Mucosa of descending colon (tissue), 3 donors: Measurements from ENCODE around the gene BUD23. TPM values are rescaled to one million over a fixed set of nuclear protein-coding genes. Genes with fewer than 3 reads are reported as not detected.
A peak's percentile ranks its signal among the peaks of the same experiment; 100 is the strongest.
"Not testable (repeated sequence)": the region's sequence is repeated elsewhere in the genome, so short reads cannot be mapped to it uniquely, and the experiment has no call there.

Experiments used
- ATAC-seq: fragments of 200-7000 bp; cut with Tn5 transposase; one replicate; pipeline ENCODE4 v1.9.1; 2020; ENCODE audit warnings: mild to moderate bottlenecking, moderate library complexity
- DNase-seq, 3 donors: peaks; one replicate each; pipeline ENCODE4 v3.0.0-alpha.2; 2020
- H3K36me3 ChIP-seq: fragments of 200-600 bp; one replicate; pipeline ENCODE4 v1.8.0; 2021; ENCODE audit warnings: low read depth, mild to moderate bottlenecking
- H3K4me1 ChIP-seq: fragments of 200-600 bp; one replicate; pipeline ENCODE4 v1.8.0; 2021; ENCODE audit warnings: low read depth, mild to moderate bottlenecking
- H3K4me3 ChIP-seq: fragments of 200-600 bp; one replicate; pipeline ENCODE4 v1.8.0; 2021; ENCODE audit warnings: mild to moderate bottlenecking
- H3K9me3 ChIP-seq: fragments of 200-600 bp; one replicate; pipeline ENCODE4 v1.8.0; 2021; ENCODE audit warnings: mild to moderate bottlenecking
- CTCF ChIP-seq: fragments of 200-600 bp; IDR thresholded peaks from one replicate; pipeline ENCODE4 v1.8.0; 2022; ENCODE audit warnings: antibody characterized with exemption, mild to moderate bottlenecking
- intact Hi-C, 2 donors: fragments of 100-400 bp; cut with DNase I in 1 of 2; cut with micrococcal nuclease in 1 of 2; formaldehyde crosslinking; loops; one replicate each; pipeline versions ENCODE4 v1.11.0 to v1.11.1; 2022; cut with DNase I, micrococcal nuclease
- total RNA-seq, 3 donors: library from RNA; stranded (reverse); fragmentation: NEBNext Ultra II Directional in 2 of 3; extraction: Animal tissue kit (Norgen Biotek cat#: 25700) in 2 of 3; gene quantifications; one replicate each; pipeline versions ENCODE4 v1.2.1 to v1.2.4, GENCODE V29; 2021 to 2023
- donor health status: DM: no; HTN: no; CAD: no; lungs with moderate emphysema.
- donor health status: DM: no; HTN: no; CAD: no.
- donor health status: DM: no; HTN: yes; CAD: no.

The BUD23 gene
- total RNA-seq, 3 donors from 2014 or later = 38.4 to 61.2 (median 43.0) TPM

- intact Hi-C loops = no loop called here
- Histone ChIP-seq H3K4me1 (no peaks in the 10 kb centered on the region), H3K36me3 (no peaks in the 10 kb centered on the region), H3K4me3 (no peak overlapping the region), H3K9me3 (no peaks in the 10 kb centered on the region)
- DNase-seq (peak; percentile 94 to 96 (median 96)), ATAC-seq (peak; percentile 92)
- TF ChIP-seq CTCF = no peak
Measured at GRCh38 chr7:73707045-73707631, 23.7 kb downstream of the BUD23 start.

GRCh38 chr7:73708961-73709549 is 25.7 kb downstream of the BUD23 start:
- no peak for TF ChIP-seq CTCF
- intact Hi-C loops = no loop called here
- Histone ChIP-seq H3K36me3 (no peaks in the 10 kb centered on the region), H3K9me3 (no peaks in the 10 kb centered on the region), H3K4me3 (no peak overlapping the region), H3K4me1 (no peaks in the 10 kb centered on the region)
- DNase-seq (no peak), ATAC-seq (no peak)

GRCh38 chr7:73712773-73713172 is 29.4 kb downstream of the BUD23 start:
- Histone ChIP-seq H3K9me3 (no peaks in the 10 kb centered on the region), H3K4me3 (no peak overlapping the region), H3K4me1 (no peaks in the 10 kb centered on the region), H3K36me3 (no peaks in the 10 kb centered on the region)
- intact Hi-C loops = no loop called here
- no peak for ATAC-seq
- no peak for TF ChIP-seq CTCF
- DNase-seq = no peak

- DNase-seq, intact Hi-C loops, H3K9me3 ChIP-seq, H3K4me1 ChIP-seq, ATAC-seq, H3K4me3 ChIP-seq, H3K36me3 ChIP-seq: not testable (repeated sequence)
Measured at GRCh38 chr7:73713319-73713718, 29.9 kb downstream of the BUD23 start.

GRCh38 chr7:73715648-73716317 is 32.4 kb downstream of the BUD23 start:
- H3K4me1 ChIP-seq = peaks cover 9% of the 10 kb centered on the region
- DNase-seq (peak in 1 of 3 donors; percentile 64), ATAC-seq (peak; percentile 73)
- H3K4me3 ChIP-seq = no peak overlapping the region
- H3K9me3 ChIP-seq = no peaks in the 10 kb centered on the region
- TF ChIP-seq CTCF = no peak
- no peaks in the 10 kb centered on the region for H3K36me3 ChIP-seq
- intact Hi-C loops = no loop called here

- DNase-seq = no peak
- Histone ChIP-seq H3K9me3 (no peaks in the 10 kb centered on the region), H3K4me3 (no peak overlapping the region), H3K36me3 (no peaks in the 10 kb centered on the region), H3K4me1 (peaks cover 9% of the 10 kb centered on the region)
- no peak for TF ChIP-seq CTCF
- intact Hi-C loops = no loop called here
- ATAC-seq = no peak
Measured at GRCh38 chr7:73716318-73716890, 33.0 kb downstream of the BUD23 start.
